GM18499 (cell line): ENCODE data around the gene SH3BP4.

ENCODE experiments used
- ATAC-seq: cut with Tn5 transposase; IDR thresholded peaks from one replicate; pipeline ENCODE4 v1.9.1; 2021; ENCODE audit warnings: moderate number of reproducible peaks; ENCODE audit not compliant: insufficient read depth, unreplicated experiment

SH3BP4 gene

DNA sequence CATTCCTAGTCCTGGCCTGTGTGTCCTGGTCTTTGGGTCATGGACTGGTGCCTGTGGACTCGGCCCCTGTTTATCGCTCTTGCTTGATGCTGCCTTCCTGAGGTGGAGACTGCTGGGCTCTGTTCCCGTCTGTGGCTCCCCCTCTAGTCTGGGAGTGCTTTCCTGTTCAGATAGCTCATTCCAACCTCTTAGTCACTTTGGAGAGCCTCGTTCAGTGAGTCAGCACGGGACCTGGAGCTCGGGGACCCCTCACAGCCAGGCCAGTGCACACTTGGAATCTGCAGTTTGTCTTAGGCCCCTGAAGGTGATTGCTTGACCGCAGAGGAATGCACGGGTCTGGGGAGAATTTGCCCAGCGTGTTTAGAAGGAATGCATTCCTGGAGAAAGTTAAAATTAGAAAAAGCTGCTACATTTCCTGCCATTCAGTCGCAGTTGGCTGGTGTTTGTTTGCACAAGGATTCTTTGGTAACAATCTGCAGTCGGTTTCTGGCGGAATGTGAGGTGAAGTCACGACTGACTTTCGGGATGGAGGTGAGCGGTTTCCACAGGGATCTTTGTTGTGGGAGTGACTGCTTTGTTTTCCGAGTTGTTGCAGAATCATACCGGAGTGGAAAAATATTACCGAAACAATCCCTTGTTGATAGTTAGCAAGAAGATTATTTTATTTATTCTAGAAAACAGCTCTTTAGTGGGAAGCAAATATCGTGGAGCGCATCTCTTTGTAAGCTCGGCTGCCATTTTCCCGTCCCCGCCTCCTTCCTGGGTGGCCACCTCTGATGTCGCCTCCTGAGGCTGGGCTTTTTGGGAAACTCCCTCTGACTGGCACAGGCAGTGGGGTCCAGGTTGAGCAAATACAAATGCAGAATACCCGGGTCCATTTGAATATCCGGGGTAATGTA lies 29.6 kb downstream of the SH3BP4 start:
- ATAC-seq, result no peak

DNA sequence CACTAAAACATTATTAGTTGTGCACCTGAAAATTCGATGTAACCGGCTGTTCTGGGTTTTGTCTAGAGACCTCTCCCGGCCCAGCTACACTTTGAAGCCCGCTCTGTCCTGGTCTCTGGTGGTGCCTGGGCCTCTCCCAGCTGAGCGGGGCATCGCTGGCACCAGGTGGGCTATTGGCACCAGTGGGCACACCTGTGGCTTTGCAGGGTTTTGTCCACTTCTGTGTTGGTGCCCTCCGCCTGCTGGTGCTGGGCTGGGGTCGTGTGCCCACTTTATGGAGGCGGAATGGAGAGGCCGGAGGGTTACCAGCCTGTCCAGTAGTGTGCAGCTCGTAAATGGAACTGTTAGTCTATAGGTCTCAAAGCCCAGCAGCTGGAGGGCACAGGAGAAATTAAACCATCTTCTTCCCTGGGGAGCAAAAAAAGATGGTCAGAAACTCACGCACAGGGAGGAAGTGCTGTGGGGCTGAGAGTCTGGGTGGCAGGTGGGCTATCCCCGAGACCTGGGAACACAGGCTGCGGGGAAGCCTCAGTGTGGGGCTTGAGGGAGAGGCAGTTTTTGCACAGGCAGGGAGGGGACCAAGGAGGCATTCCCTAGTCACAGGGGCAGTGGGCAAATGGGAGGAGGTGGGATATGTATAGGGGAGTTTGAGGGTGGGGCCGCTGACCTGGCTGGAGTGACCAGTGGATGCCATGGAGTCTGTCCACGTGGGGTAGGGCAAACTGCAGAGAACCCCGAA lies 30.4 kb downstream of the SH3BP4 start:
- no peak for ATAC-seq

- no peak for ATAC-seq
Observed at GRCh38 chr2:234983011-234983726, 31.4 kb downstream of the SH3BP4 start.

DNA sequence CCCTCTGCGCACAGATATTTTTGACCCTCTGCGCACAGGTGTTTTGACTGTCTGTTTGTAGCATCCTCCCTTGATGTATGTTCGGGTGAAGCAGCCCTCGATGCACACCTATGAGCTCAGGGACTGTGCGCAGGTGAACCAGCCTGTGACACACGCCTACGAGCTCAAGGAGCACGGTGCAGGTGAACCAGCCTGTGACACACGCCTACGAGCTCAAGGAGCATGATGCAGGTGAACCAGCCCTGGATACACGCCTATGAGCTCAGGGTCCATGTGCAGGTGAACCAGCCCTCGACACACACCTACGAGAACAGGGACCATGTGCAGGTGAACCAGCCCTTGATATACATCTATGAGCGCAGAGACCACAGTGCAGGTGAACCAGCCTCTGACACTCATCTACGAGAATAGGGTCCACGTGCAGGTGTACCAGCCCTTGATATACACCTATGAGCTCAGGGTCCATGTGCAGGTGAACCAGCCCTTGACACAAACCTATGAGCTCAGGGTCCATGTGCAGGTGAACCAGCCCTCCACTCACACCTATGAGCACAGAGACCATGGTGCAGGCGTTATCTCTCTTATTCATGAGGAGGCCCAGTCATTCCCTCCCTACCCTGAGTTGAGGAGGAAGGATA lies 33.9 kb downstream of the SH3BP4 start:
- no peak for ATAC-seq

DNA sequence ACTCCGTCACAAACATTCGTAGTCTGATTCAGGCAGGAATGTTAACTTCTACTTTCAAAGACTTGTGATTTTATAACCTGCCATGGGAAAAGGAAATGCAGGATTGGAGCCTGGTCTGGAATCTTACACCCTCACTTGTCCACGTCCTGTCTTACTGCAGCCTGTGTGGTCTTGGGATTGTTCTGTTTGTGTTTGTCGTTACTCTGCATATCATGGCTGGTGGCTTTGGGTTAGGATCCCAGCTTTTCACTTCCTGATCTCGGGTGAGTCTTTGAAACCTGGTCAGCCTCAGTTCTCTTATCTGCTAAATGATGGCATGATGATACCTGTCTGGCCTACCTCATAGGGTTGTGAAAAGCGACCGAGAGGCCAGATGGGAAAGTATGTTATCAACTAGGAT lies 34.6 kb downstream of the SH3BP4 start:
- no peak for ATAC-seq

DNA sequence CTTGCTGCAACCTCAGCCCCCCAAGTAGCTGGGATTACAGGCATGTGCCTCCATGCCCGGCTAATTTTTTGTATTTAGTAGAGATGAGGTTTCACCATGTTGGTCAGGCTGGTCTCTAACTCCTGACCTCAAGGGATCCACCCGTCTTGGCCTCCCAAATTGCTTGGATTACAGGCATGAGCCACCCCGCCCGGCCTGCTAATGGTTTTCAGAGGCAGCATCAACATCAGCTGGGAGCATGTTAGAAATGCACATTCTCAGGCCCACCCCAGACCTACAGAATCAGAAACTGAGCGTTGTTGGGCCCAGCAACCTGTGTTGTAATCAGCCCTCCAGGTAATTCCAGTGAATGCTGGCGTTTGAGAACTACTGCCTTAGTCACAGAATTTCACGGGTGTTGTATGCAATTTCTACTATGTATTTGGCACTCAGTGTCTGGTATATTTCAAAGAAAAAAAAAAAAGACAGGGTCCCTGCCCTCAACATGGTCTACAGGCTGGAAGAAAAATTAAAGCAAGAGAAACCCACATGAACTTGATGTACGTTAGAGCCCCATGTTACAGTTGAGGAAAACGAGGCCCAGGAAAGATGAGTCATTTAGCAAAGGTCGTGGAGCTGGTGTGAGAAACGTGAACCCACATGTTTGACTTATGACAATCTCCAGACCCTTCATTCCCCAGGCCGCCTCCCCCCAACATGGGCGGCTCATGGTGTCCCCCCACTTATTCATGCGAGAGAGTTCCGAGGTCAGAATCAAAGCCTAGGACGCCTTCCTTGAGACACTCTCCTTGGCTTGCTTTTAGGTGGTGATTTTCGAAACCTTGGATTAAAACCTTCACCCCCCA lies 35.3 kb downstream of the SH3BP4 start:
- ATAC-seq, result no peak

GRCh38 chr2:234987754-234988153 lies 35.9 kb downstream of the SH3BP4 start:
- ATAC-seq, result no peak

DNA sequence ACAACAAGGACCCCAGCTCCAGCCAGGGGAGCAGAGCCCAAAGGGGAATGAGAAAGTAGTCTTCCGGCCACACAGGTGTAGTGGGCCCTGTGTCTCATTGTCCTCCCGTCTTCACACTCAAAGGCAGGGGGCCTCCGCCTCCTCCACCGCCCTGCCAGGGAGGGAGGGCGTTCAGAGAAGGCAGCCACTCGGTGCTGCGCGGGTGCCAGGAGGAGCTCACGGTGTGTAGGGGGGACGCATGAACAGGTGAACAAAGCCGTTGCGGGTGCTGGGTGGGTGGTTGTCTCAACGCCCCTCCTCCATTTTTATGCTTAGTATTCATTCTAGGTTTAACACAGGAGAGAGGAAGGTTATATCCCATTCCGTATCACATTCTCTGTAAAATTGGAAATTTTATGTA lies 36.7 kb downstream of the SH3BP4 start:
- ATAC-seq, result no peak

GRCh38 chr2:234989183-234989701 lies 37.4 kb downstream of the SH3BP4 start:
- no peak for ATAC-seq

DNA sequence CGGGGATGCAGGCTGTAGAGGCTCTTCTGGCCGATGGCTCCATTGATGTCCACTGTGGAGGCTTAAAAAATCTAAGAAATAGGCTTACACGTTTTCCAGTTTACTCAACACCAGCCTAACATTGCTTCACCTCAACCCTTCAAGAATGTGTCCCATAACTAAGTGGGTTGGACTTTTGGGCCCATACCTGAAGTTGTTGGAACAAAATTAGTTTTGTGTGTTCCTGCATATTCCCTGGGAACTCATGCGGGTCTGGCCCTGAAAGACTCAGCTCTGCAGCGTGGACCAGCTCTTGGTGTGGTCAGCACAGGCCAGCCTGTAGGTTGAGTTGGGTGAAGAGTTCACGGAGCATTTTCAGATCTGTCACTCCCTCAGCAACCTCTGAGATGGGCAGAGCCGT lies 38.5 kb downstream of the SH3BP4 start:
- no peak for ATAC-seq

- ATAC-seq, result no peak
Observed at GRCh38 chr2:234991290-234991689, 39.5 kb downstream of the SH3BP4 start.

GRCh38 chr2:234991793-234992192 lies 40.0 kb downstream of the SH3BP4 start:
- ATAC-seq, result no peak

DNA sequence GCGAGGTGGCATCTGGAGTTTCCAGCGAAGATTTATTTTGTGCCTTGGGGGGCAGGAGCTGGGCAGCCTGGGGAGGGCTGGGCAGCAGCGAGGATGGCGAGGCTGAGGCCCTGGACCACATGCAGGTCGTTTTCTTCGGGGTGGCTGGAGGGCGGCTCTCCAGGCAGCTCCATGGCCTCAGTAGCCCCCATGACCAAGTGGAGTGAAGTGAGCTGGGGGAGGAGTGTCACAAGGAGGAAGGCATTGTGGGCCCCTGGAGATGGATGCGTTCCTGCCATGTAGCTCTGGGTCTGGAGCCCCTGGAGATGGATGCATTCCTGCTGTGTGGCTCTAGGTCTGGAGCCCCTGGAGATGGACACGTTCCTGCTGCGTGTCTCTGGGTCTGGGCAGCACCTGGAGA lies 40.4 kb downstream of the SH3BP4 start:
- no peak for ATAC-seq

- ATAC-seq, result no peak
Observed at GRCh38 chr2:234992624-234993349, 41.0 kb downstream of the SH3BP4 start.

DNA sequence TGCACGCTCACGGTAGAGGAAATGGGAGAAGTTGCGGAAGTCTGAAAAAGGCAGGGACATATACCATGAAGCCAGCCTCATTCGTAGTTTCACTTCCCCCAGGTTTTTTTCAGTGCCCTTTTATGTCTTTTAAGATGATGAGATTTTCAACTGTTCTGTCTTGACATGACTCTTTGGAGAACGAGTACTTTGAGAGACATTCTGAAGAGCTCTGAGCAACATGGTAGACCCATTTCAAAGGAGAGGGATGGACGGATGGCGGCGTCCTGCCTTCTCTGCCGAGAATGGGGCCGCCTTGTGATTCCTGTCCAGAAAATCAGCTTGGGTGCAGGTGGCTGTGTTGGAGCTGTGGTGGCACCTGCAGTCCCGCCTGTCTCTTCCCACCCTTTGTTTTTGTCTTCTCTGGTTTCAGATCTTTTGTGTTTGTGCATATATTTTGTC lies 41.7 kb downstream of the SH3BP4 start:
- ATAC-seq, result no peak

DNA sequence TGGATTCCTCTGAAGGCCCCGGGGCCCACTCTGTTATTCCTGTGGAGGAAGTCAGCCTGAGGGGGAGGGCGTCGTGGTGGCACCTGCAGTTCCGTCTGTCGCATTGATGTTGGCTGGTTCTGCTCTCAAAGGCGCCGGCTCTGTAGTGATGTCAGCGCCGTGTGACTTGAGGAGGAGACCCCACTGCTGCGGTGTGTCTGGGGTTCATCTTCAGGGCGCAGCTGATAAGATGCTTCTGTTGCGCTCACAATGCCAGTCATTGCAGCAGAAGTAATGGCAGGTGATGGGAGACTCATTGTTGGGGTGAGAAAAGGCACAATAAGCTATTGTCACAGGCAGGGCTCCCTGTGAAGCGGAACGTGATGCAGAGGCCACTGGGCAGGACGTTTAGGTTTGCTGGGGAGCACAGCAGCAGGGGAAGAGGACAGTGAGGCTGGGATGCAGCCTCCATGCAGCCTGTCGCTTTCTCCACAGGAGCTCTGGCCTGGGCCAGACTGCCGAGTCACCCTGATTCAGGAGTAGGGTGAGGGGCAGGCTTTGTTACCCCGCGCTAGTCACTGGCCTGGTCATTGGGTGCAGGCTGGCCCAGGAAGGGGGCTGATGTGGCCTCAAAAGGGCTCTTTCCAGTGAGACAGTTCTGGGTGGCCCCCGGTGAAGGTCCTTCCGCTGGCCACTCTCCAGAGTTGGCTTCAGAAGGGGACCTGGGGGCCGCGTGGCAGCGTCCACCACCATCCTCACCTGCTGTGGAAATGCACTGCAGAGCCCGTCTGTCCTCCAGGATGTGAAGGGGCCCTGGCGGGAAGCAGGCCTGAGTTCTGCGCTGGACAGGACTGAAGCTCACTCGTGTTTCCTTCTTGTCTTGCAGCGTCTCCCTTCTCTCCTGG lies 42.9 kb downstream of the SH3BP4 start:
- no peak for ATAC-seq

DNA sequence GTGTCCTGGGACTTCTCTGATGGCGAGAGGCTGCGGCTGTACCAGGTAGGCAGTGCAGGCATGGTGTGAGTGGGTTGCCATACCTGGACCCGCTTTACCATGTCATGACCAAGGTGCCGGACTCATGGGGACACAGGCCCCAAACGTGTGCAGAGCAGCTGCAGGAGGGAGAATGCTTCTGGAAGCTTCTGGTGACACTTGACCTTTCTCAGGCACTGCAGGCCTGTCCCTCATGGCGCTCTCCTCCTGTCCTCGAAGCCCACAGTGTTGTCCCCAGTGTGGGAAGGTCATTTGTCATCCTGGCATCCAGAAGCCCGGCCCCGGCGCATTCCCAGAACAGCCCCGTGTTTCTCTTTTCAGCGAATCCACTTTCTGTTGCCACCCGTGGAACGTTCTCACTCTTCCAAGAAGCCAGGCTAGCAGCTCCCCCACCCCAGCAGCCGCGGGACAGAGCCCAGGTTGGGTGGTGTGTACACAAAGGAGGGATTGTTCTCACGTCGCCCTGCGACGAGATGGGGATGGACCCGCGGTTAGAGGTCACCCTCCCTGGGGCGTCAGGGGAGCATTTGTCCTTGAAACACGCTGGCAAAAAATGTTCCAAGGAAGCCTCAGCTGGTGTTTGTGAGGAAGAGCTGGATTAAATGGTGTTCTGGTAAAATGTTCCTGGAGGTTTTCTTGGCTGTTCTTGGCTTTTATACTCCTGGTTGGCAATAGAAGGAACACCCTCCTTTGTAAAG lies 43.7 kb downstream of the SH3BP4 start:
- no peak for ATAC-seq
